NCI-H526 treated with DMSO at 0.1 percent for 48 hours (cell line): ENCODE measurements around the gene ABCC12.

Experiments
- DNase-seq: peaks from one replicate; lab custom pipeline; 2025; lab: John Stamatoyannopoulos, UW

The ABCC12 gene

DNA sequence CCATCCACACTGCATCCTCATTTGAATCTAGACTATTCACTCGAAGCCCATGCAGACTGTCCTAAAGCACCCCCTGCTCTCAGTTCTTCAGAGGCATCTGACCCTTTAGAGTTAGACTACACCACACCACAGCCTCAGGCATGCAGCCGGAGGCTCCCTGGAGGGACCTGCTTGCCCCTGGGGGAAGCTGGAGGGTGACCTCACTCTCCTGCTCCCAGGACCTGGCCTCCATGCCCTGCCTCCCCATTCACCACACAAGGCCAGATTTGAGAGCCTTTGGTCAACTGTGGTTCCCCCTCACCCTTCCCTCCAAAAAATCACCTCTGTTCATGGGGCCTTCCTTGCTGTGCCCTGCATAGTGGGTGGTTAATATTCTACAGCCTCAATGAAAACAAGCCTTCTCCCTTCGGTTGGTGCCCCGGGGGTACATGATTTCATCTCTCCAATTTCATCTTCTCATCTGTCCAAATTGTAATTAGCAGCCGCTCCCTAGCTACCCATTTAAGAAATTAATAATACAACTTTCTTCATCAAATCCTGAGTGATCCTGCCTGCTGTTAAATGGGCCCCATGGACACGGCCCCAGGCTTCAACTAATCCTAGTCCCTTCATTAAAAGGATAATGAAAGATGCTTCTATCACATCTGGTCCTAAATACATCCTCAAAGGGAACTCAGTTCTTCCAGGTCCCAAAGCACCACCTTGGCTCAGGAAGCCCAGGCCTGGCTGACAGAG lies 24.4 kb downstream of the ABCC12 start:
- no peak for DNase-seq

- DNase-seq = no peak
Measured at GRCh38 chr16:48129926-48130325, 25.9 kb downstream of the ABCC12 start.

DNA sequence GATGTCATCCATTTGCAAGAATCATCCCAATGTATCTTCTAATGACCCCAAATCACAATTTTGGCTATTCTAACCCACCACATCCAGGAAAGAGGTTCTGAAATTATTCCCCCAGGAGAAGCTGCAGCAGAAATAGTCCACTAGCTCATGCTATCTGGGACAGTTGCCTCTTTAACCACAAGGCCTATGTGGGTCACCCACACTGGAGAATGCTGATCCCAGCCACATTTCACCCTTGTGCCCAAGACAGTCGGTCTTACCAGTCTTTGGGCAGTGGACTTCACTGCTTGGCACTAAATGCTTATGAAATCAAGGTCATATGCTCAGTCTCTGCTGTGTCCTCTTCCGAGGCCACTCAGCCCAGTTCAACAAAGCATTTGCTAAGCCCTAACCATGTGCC lies 27.0 kb downstream of the ABCC12 start:
- DNase-seq = no peak

DNA sequence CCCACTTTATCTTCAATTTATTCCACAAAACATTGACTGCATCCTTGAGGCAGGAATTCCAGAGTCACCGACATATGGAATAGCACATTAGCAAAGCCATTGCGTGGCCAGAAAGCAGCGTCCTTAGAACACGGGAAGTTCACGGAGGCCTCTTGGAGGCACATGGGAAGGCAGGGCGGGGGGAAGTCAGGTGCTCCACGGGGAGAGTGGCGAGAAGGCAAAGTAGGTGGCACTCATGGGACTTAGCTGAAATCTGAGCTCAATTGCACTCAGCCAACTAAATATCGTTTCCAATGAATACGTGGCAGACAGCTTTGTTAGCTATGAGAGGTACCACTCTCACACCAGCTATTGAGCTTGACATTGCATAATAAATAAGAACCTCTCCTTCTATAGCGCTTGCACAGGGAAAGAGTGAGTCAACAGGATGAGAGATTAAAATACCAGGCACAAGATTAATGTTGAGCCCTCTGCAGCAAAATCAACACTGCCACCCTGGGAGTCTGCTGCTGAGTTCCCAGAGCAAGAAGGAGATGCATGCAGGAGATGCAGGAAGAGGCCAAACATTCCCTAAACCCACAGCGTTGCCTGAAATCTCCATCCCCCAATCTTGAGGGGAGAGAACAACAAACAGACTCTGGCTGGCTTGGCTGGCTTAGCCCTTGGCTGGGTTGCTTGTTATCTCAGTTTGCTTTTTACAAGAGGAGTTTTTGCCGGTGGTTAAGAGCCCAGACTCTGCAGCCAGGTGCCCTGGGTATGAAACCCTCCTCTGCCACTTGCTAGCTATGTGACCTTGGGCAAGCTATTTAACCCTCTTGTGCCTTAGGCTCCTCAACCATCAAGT lies 28.8 kb downstream of the ABCC12 start:
- no peak for DNase-seq

DNA sequence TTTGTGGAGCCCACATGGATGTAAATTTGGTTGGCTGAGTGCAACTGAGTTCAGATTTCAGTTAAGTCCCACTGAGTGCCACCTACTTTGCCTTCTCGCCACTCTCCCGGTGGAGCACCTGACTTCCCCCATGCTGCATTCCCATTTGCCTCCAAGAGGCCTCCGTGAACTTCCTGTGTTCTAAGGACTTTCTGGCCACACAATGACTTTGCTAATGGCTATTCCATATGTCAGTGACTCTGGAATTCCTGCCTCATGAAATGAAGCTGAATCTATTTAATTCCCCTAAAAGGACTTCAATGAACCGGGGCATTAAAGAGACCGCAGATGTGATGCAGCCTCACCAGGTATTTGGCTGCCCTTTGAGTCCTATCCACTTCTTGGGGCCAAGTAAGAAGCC lies 29.9 kb downstream of the ABCC12 start:
- DNase-seq = no peak

- no peak for DNase-seq
Measured at GRCh38 chr16:48124266-48124665, 31.5 kb downstream of the ABCC12 start.

DNA sequence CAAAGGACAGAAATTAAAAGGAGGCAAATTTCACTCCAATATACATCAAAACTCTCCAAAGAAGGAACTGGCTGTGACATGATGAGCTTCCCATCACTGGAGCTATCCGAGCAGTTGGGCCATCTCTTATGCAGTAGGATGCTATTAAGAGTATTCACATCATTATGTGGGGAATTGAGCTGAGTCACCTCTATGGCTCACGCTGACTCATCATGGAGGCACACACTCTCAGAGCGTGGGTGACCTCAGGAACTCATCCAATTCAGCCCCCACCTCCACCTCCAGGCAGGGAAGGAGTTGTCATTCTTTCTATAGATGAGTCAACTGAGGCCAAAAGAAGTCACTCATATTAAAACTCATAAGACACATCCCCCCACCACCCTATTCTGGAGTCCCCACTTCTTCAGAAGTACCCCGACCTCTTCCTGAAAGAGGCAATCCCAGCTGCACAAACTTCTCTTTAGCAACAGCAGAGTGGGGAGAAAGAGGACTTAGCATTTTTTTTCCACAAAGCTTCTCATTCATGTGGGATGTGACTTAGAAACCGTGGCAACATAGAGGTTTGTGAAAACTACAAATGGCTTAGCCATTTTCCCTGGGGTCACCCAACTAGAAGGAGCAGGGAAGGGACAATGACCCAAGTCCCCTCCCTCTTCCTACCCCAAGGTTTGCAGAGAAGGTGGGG lies 32.5 kb downstream of the ABCC12 start:
- DNase-seq = no peak

- DNase-seq = no peak
Measured at GRCh38 chr16:48121276-48121675, 34.5 kb downstream of the ABCC12 start.

GRCh38 chr16:48118841-48119240 lies 37.0 kb downstream of the ABCC12 start:
- no peak for DNase-seq

GRCh38 chr16:48117217-48118105 lies 38.3 kb downstream of the ABCC12 start:
- peak; percentile 6 for DNase-seq

DNA sequence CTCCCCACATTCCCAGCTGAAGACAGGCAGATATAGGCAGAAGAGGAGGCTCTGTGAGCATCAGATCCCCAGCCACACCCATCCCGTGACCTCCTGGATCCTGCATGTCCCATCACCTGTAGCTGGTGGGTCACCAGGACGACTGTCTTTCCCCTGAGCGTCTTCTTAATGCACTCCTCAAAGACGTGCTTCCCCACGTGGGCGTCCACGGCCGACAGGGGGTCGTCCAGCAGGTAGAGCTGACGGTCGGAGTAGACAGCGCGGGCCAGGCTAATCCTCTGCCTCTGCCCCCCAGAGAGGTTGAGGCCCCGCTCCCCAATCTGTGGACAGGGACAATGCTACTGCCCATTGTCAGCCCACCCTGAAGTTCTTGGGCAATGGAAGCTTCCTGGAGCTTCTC lies 40.5 kb downstream of the ABCC12 start:
- DNase-seq = no peak

DNA sequence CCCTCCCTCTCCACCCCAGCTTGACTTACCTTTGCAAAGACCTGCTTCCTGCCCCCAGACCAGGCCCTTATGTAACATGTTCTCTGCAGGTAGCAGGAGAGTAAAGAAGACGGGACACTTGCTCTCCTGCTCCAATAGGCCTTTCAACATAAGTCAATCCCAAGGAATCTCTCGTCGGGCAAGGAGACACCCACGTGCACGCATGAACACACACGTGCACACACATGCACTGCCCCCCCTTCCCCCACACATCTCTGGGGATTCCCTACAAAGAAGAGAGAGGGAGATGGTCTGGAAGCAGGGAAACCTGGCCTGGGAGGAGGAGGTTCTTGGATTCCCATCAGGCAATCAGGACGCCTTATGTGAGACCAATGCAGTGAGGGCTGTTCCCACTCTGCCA lies 41.4 kb downstream of the ABCC12 start:
- no peak for DNase-seq

DNA sequence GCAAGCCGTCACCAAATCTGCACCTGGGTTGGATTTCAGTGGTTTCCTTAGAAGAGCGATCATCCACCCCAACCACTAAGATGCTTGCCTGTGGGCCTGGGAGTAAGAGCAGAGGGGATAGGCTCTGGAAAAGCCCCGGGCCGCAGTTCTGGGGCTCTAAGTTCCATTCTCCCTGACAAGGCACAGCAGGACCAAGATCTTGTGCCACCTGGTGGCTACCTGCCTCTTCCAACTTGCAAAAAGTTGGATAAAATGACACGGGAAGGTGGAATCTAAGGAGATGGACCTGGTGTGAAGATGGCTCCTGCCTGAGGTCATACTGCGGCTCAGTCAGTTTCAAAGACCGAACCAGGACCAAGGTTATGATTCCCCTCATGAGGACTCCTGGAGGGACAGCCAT lies 42.3 kb downstream of the ABCC12 start:
- no peak for DNase-seq

GRCh38 chr16:48113001-48113400 lies 42.8 kb downstream of the ABCC12 start:
- no peak for DNase-seq

DNA sequence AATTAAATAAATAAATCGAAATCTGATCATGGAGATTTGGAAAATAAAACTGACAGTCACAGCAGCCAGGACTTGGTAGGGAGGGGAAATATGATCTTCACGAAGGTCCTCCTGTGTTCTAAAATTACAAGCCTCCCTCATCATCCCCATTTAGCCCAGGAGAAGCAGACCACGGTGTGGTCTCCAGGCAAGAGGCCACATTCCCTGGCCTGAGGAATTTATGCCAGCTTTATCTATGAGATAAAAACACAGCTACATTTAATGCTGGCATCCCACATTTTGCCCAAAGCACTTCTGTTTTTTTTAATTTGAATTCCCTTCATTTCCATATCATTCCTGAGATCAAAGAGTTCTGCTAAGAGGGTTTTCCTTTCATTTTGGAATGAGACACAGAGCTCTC lies 43.2 kb downstream of the ABCC12 start:
- DNase-seq = no peak

GRCh38 chr16:48110982-48111381 lies 44.8 kb downstream of the ABCC12 start:
- no peak for DNase-seq

DNA sequence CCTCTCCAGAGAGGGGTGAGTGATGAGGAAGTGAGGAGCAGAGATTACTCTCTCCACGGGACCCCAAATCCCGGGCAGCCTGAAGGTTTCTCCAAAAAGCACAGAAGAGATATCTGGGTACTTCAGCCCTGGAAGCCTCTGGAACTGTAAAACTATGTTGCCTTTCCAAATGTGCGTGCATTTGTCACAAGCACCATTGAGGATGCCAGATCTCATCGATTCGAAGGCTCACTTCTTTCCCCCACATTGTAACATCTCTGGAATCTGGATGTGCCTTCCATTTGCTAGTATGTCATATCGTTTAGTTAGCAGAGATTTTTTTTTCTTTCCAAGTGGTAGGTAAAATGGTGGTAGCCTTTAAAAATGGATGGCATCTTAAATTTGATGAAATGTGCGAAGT lies 45.8 kb downstream of the ABCC12 start:
- no peak for DNase-seq

DNA sequence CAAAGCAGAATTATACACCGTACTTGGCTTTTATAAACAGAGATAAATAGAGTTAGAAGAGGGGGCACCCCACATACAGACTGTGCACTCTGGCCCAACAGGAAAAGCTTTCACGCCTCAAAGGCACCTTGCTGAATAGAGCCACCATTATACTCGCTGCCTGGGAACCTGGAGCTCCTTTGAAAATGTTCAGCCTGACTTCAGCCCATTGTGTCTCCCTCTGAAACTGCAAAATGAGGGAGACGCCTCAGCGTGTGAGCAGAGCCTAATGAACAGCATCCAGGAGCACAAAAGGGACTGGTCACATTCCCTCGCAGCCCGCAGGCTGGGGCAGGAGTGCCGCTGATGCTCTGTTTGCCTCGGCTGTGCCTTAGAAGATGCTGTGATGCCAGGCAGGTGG lies 46.3 kb downstream of the ABCC12 start:
- DNase-seq = no peak

DNA sequence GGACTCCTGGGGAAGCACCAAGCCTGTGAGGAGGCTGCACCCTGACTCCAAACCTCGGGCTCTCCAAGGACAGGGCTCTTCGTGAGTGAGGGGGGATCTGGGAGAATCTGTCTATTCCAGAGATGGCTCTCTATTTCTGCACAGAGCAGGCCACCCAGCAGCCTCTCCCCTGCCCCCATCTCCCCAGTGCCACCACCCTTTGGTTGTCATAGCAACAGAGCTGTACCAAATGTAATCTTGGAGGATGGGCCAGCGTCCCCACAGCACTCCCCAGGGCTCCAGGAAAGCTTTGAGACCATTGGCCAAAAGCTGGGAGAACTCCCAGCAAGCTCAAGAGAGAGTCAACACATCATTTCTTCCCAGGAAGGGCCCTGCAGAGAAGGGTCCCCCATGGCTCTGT lies 49.3 kb downstream of the ABCC12 start:
- DNase-seq = no peak
